Measurements from ENCODE around the gene DHX15. TPM values are rescaled to one million over a fixed set of nuclear protein-coding genes. Genes with fewer than 3 reads are reported as not detected.
A peak's percentile ranks its signal among the peaks of the same experiment; 100 is the strongest.

Gene DHX15
- total and polyA plus RNA-seq, 12 donors: 42.4 to 158 (median 79.0) TPM

DNA sequence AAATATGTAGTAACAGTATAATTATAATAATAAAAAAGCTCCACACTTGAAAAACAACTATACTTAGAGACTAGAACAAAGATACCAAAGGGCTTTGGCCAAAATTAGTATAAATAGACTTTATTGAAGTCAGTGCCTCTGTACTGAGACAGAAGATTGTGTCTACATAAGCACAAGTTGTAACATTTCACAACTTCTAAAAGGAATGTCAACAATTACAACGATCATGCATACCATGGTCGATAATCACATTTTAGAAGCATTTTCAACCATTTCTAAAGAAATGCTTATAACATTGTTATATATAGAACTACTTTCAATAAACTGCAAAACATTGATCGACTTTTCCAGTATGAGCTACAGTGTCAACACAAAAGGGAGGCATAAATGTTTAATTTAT lies 57.0 kb downstream of the DHX15 start:
- H3K9me3 ChIP-seq (replicated peaks in 1 of 3): no peaks in the 10 kb centered on the region
- intact Hi-C loops (cut with DNase I): no loop called here
- TF ChIP-seq POLR2A (IDR thresholded peaks at IDR 0.05): no peak
- TF ChIP-seq, protein P1, sequence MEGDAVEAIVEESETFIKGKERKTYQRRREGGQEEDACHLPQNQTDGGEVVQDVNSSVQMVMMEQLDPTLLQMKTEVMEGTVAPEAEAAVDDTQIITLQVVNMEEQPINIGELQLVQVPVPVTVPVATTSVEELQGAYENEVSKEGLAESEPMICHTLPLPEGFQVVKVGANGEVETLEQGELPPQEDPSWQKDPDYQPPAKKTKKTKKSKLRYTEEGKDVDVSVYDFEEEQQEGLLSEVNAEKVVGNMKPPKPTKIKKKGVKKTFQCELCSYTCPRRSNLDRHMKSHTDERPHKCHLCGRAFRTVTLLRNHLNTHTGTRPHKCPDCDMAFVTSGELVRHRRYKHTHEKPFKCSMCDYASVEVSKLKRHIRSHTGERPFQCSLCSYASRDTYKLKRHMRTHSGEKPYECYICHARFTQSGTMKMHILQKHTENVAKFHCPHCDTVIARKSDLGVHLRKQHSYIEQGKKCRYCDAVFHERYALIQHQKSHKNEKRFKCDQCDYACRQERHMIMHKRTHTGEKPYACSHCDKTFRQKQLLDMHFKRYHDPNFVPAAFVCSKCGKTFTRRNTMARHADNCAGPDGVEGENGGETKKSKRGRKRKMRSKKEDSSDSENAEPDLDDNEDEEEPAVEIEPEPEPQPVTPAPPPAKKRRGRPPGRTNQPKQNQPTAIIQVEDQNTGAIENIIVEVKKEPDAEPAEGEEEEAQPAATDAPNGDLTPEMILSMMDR (IDR thresholded peaks at IDR 0.05): no peak
- DNase-seq: no peak
- no peaks in the 10 kb centered on the region for H3K4me1 ChIP-seq (replicated peaks in 1 of 2)
- H3K27me3 ChIP-seq: no peaks in the 10 kb centered on the region
- no peak overlapping the region for H3K4me3 ChIP-seq
- H3K36me3 ChIP-seq (replicated peaks in 1 of 2): peaks cover 0 to 48% of the 10 kb centered on the region in 2 donors
- no peak overlapping the region for H3K27ac ChIP-seq
- WGBS, 4 donors: 94 to 97% (median 95%) methylated on average over 3 of the region's 3 CpGs

DNA sequence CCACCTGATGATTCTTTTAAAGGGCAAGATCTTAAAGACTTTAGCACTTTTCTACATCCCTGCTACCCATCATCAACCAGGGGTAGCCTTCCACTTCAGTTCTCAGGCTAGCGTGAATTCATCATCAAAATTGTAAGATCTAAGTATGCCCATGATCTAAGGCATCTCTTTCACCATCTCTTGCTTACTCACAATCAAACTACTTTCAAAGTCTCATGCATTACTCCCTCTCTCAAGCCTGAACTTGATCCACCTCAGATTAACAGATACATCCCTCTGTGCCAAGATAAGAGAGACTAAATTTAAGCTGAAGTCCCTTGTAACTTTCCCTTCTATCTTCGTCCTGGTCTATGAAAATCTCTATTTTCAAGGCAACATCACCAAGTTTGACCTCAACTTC lies 62.8 kb downstream of the DHX15 start:
- Histone ChIP-seq H3K4me1 (replicated peaks in 1 of 2) (peaks cover 12 to 24% of the 10 kb centered on the region in 2 donors), H3K27me3 (no peaks in the 10 kb centered on the region), H3K27ac (no peak overlapping the region), H3K4me3 (no peak overlapping the region), H3K9me3 (replicated peaks in 1 of 3) (no peaks in the 10 kb centered on the region), H3K36me3 (replicated peaks in 1 of 2) (peaks cover 0 to 3% of the 10 kb centered on the region in 2 donors)
- TF ChIP-seq, protein P1 (IDR thresholded peaks at IDR 0.05): no peak
- no peak for TF ChIP-seq POLR2A (IDR thresholded peaks at IDR 0.05)
- 86 to 92% (median 89%) methylated on average over 2 of the region's 2 CpGs for WGBS, 4 donors
- DNase-seq: no peak
- intact Hi-C loops (cut with DNase I): no loop called here

DNA sequence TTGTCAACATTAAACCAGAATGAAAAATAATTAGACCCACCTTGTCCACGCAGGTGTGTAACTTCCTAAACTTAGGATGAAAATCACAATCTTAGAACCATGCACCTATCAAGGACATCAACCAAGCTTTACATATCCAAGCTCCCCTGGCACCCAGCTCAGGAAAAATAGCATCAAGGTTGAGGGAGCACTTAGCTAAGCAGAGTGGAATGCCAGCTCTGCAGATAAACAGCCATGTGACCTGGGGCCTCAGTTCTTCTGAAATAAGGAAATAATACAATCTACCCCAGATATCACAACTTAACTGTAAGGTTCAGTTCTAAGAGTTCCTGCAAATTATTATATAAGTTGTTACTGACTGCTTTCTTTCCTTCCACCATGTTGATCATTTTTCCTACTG lies 64.7 kb downstream of the DHX15 start:
- Histone ChIP-seq H3K4me1 (replicated peaks in 1 of 2) (peaks cover 12 to 24% of the 10 kb centered on the region in 2 donors), H3K36me3 (replicated peaks in 1 of 2) (no peaks in the 10 kb centered on the region), H3K27ac (no peak overlapping the region), H3K27me3 (no peaks in the 10 kb centered on the region), H3K9me3 (replicated peaks in 1 of 3) (no peaks in the 10 kb centered on the region), H3K4me3 (no peak overlapping the region)
- TF ChIP-seq, protein P1 (IDR thresholded peaks at IDR 0.05): no peak
- TF ChIP-seq POLR2A (IDR thresholded peaks at IDR 0.05): no peak
- WGBS, 4 donors: 63 to 90% (median 74%) methylated on average over 1 of the region's 1 CpG
- intact Hi-C loops (cut with DNase I): no loop called here
- DNase-seq: peak in 6 of 7 donors; percentile 21 to 71 (median 62)

DNA sequence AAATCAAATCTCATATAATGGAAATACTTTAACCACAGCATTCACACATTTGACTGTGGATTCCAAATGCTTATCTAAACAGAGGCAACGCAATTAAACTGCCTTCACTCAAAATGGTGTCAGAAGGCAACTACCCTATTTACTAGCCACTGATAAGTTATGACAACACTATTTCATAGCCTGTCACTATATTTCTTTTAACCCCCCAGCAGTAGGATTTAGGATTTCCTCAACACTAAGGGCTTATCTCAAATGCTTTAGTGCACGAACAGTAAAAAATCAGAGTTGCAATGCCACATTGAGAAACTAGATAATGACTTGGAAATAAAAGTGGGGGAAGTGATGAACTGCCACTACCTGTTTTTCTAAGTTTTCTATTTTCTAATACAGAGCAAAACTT lies 66.7 kb downstream of the DHX15 start:
- no peak for TF ChIP-seq POLR2A (IDR thresholded peaks at IDR 0.05)
- TF ChIP-seq, protein P1 (IDR thresholded peaks at IDR 0.05): no peak
- WGBS, 4 donors: 67 to 85% (median 80%) methylated on average over 2 of the region's 2 CpGs
- no peak overlapping the region for H3K4me3 ChIP-seq
- no peak overlapping the region for H3K27ac ChIP-seq
- H3K36me3 ChIP-seq (replicated peaks in 1 of 2): no peaks in the 10 kb centered on the region
- H3K9me3 ChIP-seq (replicated peaks in 1 of 3): no peaks in the 10 kb centered on the region
- H3K4me1 ChIP-seq (replicated peaks in 1 of 2): peaks cover 12 to 24% of the 10 kb centered on the region in 2 donors
- intact Hi-C loops (cut with DNase I): no loop called here
- H3K27me3 ChIP-seq: no peaks in the 10 kb centered on the region
- DNase-seq: no peak
